SK-N-SH treated with all-trans-retinoic acid at 6 μM for 48 hours (cell line): ENCODE data around the gene BIK.

Experiments used
- ARNTL ChIP-seq: fragments of 450-650 bp; formaldehyde crosslinking; IDR thresholded peaks from 2 replicates; pipeline ENCODE4 v1.5.0; 2020; ENCODE audit warnings: low read depth, mild to moderate bottlenecking, moderate library complexity, borderline replicate concordance
- ESRRG ChIP-seq: fragments of 250-450 bp; sonication (Bioruptor Pico); IDR thresholded peaks from 2 replicates; pipeline ENCODE4 v1.6.1; 2021; ENCODE audit warnings: mild to moderate bottlenecking
- ISL1 ChIP-seq: fragments of 250-450 bp; sonication (Bioruptor Pico); IDR thresholded peaks from 2 replicates; pipeline ENCODE4 v2.1.2; 2022; ENCODE audit warnings: mild to moderate bottlenecking, moderate library complexity
- PATZ1 ChIP-seq: fragments of 250-450 bp; sonication (Bioruptor Pico); IDR thresholded peaks from 2 replicates; pipeline ENCODE4 v1.8.0; 2020; ENCODE audit warnings: mild to moderate bottlenecking, moderate library complexity, borderline replicate concordance
- RARB ChIP-seq: fragments of 250-450 bp; sonication (Bioruptor Pico); IDR thresholded peaks from 2 replicates; pipeline ENCODE4 v1.8.0; 2021; ENCODE audit warnings: mild to moderate bottlenecking, moderate library complexity
- TCF4 ChIP-seq: fragments of 250-450 bp; sonication (Bioruptor Pico); IDR thresholded peaks from 2 replicates; pipeline ENCODE4 v1.8.0; 2021; ENCODE audit warnings: mild to moderate bottlenecking, moderate library complexity, borderline replicate concordance
- TOX ChIP-seq: fragments of 250-450 bp; sonication (Bioruptor Pico); IDR thresholded peaks from 2 replicates; pipeline ENCODE4 v1.8.0; 2021; ENCODE audit warnings: mild to moderate bottlenecking, moderate library complexity, borderline replicate concordance
- ZFP3 ChIP-seq: fragments of 250-450 bp; sonication (Bioruptor Pico); IDR thresholded peaks from 2 replicates; pipeline ENCODE4 v1.5.0; 2020; ENCODE audit warnings: mild to moderate bottlenecking, moderate library complexity
- ZFP30 ChIP-seq: fragments of 450-650 bp; formaldehyde crosslinking; IDR thresholded peaks from 2 replicates; pipeline ENCODE4 v1.5.0; 2022; ENCODE audit warnings: mild to moderate bottlenecking, moderate library complexity
- ZNF565 ChIP-seq: fragments of 450-650 bp; formaldehyde crosslinking; conservative IDR thresholded peaks from 2 replicates; pipeline ENCODE4 v1.5.0; 2020; ENCODE audit warnings: low read depth, mild to moderate bottlenecking, moderate library complexity
- ZNF8 ChIP-seq: fragments of 450-650 bp; formaldehyde crosslinking; IDR thresholded peaks from 2 replicates; pipeline ENCODE4 v1.5.0; 2020; ENCODE audit warnings: mild to moderate bottlenecking, moderate library complexity
- TF ChIP-seq, protein P1 (sequence below): fragments of 250-450 bp; sonication (Bioruptor Pico); IDR thresholded peaks from 2 replicates; pipeline ENCODE4 v1.5.1; 2020; ENCODE audit warnings: low read depth, mild to moderate bottlenecking, moderate library complexity

DNA sequence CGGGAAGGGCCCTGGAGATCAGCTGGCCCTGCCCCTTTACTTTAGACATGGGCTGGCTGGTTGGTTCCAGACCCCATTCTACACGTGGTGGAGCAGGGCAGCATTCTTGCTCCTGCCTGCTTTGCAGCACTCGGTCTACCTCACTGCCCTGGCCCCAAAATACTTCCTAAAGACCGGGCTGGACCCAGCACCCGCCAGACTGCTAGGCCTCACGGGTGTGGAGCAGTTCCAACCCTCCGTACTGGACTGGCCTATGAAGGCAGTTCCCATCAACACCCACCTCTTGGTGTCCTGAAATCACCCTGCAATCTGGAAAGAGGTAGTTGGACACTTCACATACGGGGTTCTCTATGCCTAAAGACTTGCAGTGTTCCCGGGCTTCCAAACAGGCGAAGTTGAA, 26.3 kb downstream of the BIK start:
- no peak for TF ChIP-seq ESRRG
- TF ChIP-seq PATZ1 (CRISPR knock-in tag), result no peak
- no peak for TF ChIP-seq TOX (CRISPR knock-in tag)
- TF ChIP-seq ARNTL (CRISPR knock-in tag), result no peak
- no peak for TF ChIP-seq ZFP3
- no peak for TF ChIP-seq ZNF565 (CRISPR knock-in tag)
- TF ChIP-seq TCF4, result no peak
- TF ChIP-seq RARB (CRISPR knock-in tag), result no peak
- TF ChIP-seq ISL1 (CRISPR knock-in tag), result no peak
- TF ChIP-seq ZFP30 (CRISPR knock-in tag), result no peak
- TF ChIP-seq, protein P1, sequence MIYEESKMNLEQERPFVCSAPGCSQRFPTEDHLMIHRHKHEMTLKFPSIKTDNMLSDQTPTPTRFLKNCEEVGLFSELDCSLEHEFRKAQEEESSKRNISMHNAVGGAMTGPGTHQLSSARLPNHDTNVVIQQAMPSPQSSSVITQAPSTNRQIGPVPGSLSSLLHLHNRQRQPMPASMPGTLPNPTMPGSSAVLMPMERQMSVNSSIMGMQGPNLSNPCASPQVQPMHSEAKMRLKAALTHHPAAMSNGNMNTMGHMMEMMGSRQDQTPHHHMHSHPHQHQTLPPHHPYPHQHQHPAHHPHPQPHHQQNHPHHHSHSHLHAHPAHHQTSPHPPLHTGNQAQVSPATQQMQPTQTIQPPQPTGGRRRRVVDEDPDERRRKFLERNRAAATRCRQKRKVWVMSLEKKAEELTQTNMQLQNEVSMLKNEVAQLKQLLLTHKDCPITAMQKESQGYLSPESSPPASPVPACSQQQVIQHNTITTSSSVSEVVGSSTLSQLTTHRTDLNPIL (CRISPR knock-in tag), result no peak
- TF ChIP-seq ZNF8 (CRISPR knock-in tag), result no peak
